HEK293 (cell line): Measurements from ENCODE around the gene NEXN.

Experiments used
- CTCF ChIA-PET: fragments of 350-600 bp; formaldehyde crosslinking; extraction: SDS; loops from one replicate; lab custom pipeline; 2021; ENCODE audit warnings: antibody characterized with exemption; lab: Yijun Ruan, JAX
- POLR2A ChIA-PET: fragments of 300-600 bp; formaldehyde crosslinking; extraction: SDS; loops from one replicate; lab custom pipeline; 2020; ENCODE audit warnings: antibody characterized with exemption, inconsistent platforms; lab: Yijun Ruan, JAX
- H3K27ac ChIP-seq: fragments of 200-500 bp; sonication (Bioruptor generic); 2 replicates; pipeline ENCODE4 v1.5.1; 2014; ENCODE audit warnings: low read depth, low read length, control low read depth, inconsistent platforms; ENCODE audit errors: extremely low read depth
- H3K36me3 ChIP-seq, 2 experiments: fragments of 200-500 bp in 1 of 2; sonication (Bioruptor generic) in 1 of 2; 1 replicate in 1 of 2; 2 replicates in 1 of 2; pipeline ENCODE4 v1.5.1; 2014 to 2017; ENCODE audit warnings: inconsistent platforms in 2 of 2, low read length in 2 of 2; ENCODE audit not compliant: control insufficient read depth in 2 of 2, insufficient read depth in 1 of 2
- H3K4me1 ChIP-seq: fragments of 200-500 bp; sonication (Bioruptor generic); 2 replicates; pipeline ENCODE4 v1.5.1; 2014; ENCODE audit warnings: mild to moderate bottlenecking, low read length, inconsistent platforms; ENCODE audit not compliant: control insufficient read depth, insufficient read depth
- H3K4me3 ChIP-seq: 2 replicates; pipeline ENCODE4 v1.5.1; 2011; ENCODE audit warnings: low read depth, mild to moderate bottlenecking, control low read depth, low read length, moderate library complexity
- H3K9me3 ChIP-seq: fragments of 200-500 bp; sonication (Bioruptor generic); 2 replicates; pipeline ENCODE4 v1.5.1; 2014; ENCODE audit warnings: low read depth, low read length, inconsistent platforms; ENCODE audit not compliant: control insufficient read depth, insufficient read depth
- ATF2 ChIP-seq: fragments of 450-650 bp; formaldehyde crosslinking; IDR thresholded peaks from 2 replicates; pipeline ENCODE4 v1.5.1; 2016; ENCODE audit warnings: missing biosample characterization, missing genetic modification characterization, low read depth
- BCL11B ChIP-seq: fragments of 450-650 bp; formaldehyde crosslinking; IDR thresholded peaks from 2 replicates; pipeline ENCODE4 v1.5.1; 2016; ENCODE audit warnings: low read depth, missing biosample characterization, missing genetic modification characterization
- CTCF ChIP-seq: fragments of 450-650 bp; formaldehyde crosslinking; IDR thresholded peaks from 2 replicates; pipeline ENCODE4 v1.5.1; 2016; ENCODE audit warnings: missing biosample characterization, missing genetic modification characterization
- HIC1 ChIP-seq: fragments of 450-650 bp; formaldehyde crosslinking; IDR thresholded peaks from 2 replicates; pipeline ENCODE4 v1.5.1; 2016; ENCODE audit warnings: missing biosample characterization, missing genetic modification characterization
- KLF10 ChIP-seq: fragments of 450-650 bp; IDR thresholded peaks from 2 replicates; pipeline ENCODE4 v1.5.1; 2018; ENCODE audit warnings: missing biosample characterization, mild to moderate bottlenecking, missing genetic modification characterization
- KLF7 ChIP-seq: fragments of 450-650 bp; formaldehyde crosslinking; IDR thresholded peaks from 2 replicates; pipeline ENCODE4 v1.5.1; 2016; ENCODE audit warnings: missing biosample characterization, missing genetic modification characterization, borderline replicate concordance
- PRDM1 ChIP-seq: fragments of 450-650 bp; formaldehyde crosslinking; IDR thresholded peaks from 2 replicates; pipeline ENCODE4; 2016; ENCODE audit warnings: missing biosample characterization, missing genetic modification characterization
- PRDM6 ChIP-seq: fragments of 450-650 bp; formaldehyde crosslinking; IDR thresholded peaks from 2 replicates; pipeline ENCODE4 v1.5.1; 2017; ENCODE audit warnings: missing biosample characterization, missing genetic modification characterization
- SCRT1 ChIP-seq: fragments of 450-650 bp; formaldehyde crosslinking; IDR thresholded peaks from 2 replicates; pipeline ENCODE4 v1.5.1; 2016; ENCODE audit warnings: missing biosample characterization, missing genetic modification characterization, borderline replicate concordance
- SCRT2 ChIP-seq: fragments of 450-650 bp; formaldehyde crosslinking; IDR thresholded peaks from 2 replicates; pipeline ENCODE4 v1.5.1; 2016; ENCODE audit warnings: missing biosample characterization, missing genetic modification characterization
- ZBTB8A ChIP-seq: fragments of 450-650 bp; formaldehyde crosslinking; IDR thresholded peaks from 2 replicates; pipeline ENCODE4 v1.5.1; 2016; ENCODE audit warnings: missing biosample characterization, missing genetic modification characterization
- ZEB2 ChIP-seq: fragments of 450-650 bp; formaldehyde crosslinking; IDR thresholded peaks from 2 replicates; pipeline ENCODE4 v1.5.1; 2016; ENCODE audit warnings: missing biosample characterization, missing genetic modification characterization
- ZNF174 ChIP-seq: fragments of 450-650 bp; formaldehyde crosslinking; IDR thresholded peaks from 2 replicates; pipeline ENCODE4 v1.5.0; 2017; ENCODE audit warnings: missing biosample characterization, mild to moderate bottlenecking, missing genetic modification characterization
- ZNF311 ChIP-seq: fragments of 450-650 bp; formaldehyde crosslinking; IDR thresholded peaks from 2 replicates; pipeline ENCODE4 v1.5.1; 2017; ENCODE audit warnings: missing biosample characterization, missing genetic modification characterization, borderline replicate concordance
- ZNF366 ChIP-seq: fragments of 450-650 bp; formaldehyde crosslinking; conservative IDR thresholded peaks from 2 replicates; pipeline ENCODE4 v1.5.1; 2016; ENCODE audit warnings: missing biosample characterization, missing genetic modification characterization
- ZNF398 ChIP-seq: fragments of 450-650 bp; formaldehyde crosslinking; IDR thresholded peaks from 2 replicates; pipeline ENCODE4 v1.5.1; 2017; ENCODE audit warnings: missing biosample characterization, missing genetic modification characterization
- ZNF416 ChIP-seq: fragments of 450-650 bp; formaldehyde crosslinking; IDR thresholded peaks from 2 replicates; pipeline ENCODE4 v1.5.1; 2016; ENCODE audit warnings: missing biosample characterization, missing genetic modification characterization
- ZNF596 ChIP-seq: fragments of 450-650 bp; IDR thresholded peaks from 2 replicates; pipeline ENCODE4 v1.5.0; 2018; ENCODE audit warnings: missing biosample characterization, mild to moderate bottlenecking, missing genetic modification characterization, moderate library complexity
- ZNF621 ChIP-seq: fragments of 450-650 bp; formaldehyde crosslinking; IDR thresholded peaks from 2 replicates; pipeline ENCODE4 v1.5.1; 2017; ENCODE audit warnings: missing biosample characterization, missing genetic modification characterization
- ZNF629 ChIP-seq: fragments of 450-650 bp; formaldehyde crosslinking; IDR thresholded peaks from 2 replicates; pipeline ENCODE4 v1.5.1; 2017; ENCODE audit warnings: missing biosample characterization, missing genetic modification characterization
- ZNF660 ChIP-seq: fragments of 450-650 bp; IDR thresholded peaks from 2 replicates; pipeline ENCODE4 v1.5.1; 2018; ENCODE audit warnings: missing biosample characterization, mild to moderate bottlenecking, missing genetic modification characterization
- ZNF664 ChIP-seq: fragments of 450-650 bp; formaldehyde crosslinking; IDR thresholded peaks from 2 replicates; pipeline ENCODE4 v1.5.1; 2016; ENCODE audit warnings: missing biosample characterization, missing genetic modification characterization

NEXN gene

GRCh38 chr1:77889671-77890070 is 1.2 kb downstream of the NEXN start:
- no peak for TF ChIP-seq ZNF398 (tag by site-specific recombination)
- TF ChIP-seq KLF10 = 0 out of 2 replicates have a peak, but pooled peaks have one; percentile 24
- TF ChIP-seq PRDM1 = no peak
- TF ChIP-seq ZNF660 (tag by site-specific recombination) = 0 out of 2 replicates have a peak, but pooled peaks have one; percentile 21
- TF ChIP-seq PRDM6 = peak; percentile 52; the same call in 1 of the 2 replicates
- 0 out of 2 replicates have a peak, but pooled peaks have one; percentile 23 for TF ChIP-seq ZNF629 (tag by site-specific recombination)
- TF ChIP-seq ZNF366 (tag by site-specific recombination) = 0 out of 2 replicates have a peak, but pooled peaks have one; percentile 13
- no peaks in the 10 kb centered on the region for H3K36me3 ChIP-seq
- H3K4me1 ChIP-seq = 0 out of 2 replicates have a peak, but pooled peaks cover 3% of the 10 kb centered on the region
- ChIA-PET POLR2A (interaction anchor here (0.6 kb wide), 1 partner anchor 21 kb away, joined by 3 read pairs; no protein-coding TSS in a partner anchor), CTCF (no interaction called here)
- H3K27ac ChIP-seq = peak overlapping the region; percentile 20; the same call in 1 of the 2 replicates
- no peaks in the 10 kb centered on the region for H3K9me3 ChIP-seq
- peak overlapping the region; percentile 96 for H3K4me3 ChIP-seq

GRCh38 chr1:77891200-77891599 is 2.8 kb downstream of the NEXN start:
- H3K36me3 ChIP-seq = no peaks in the 10 kb centered on the region
- H3K9me3 ChIP-seq = no peaks in the 10 kb centered on the region
- no peak overlapping the region for H3K27ac ChIP-seq
- 0 out of 2 replicates have a peak, but pooled peaks cover 3% of the 10 kb centered on the region for H3K4me1 ChIP-seq
- CTCF ChIA-PET = no interaction called here
- TF ChIP-seq SCRT1 (peak; percentile 75), ZNF664 (tag by site-specific recombination) (peak; percentile 88), ZNF596 (tag by site-specific recombination) (no peak), SCRT2 (tag by site-specific recombination) (peak; percentile 84)
- TF ChIP-seq, all 188 proteins: peak for 3
- POLR2A ChIA-PET = no interaction called here
- no peak overlapping the region for H3K4me3 ChIP-seq

GRCh38 chr1:77899647-77900320 is 11.4 kb downstream of the NEXN start:
- CTCF ChIA-PET = interaction anchor here (0.6 to 1.3 kb wide), 11 partner anchors 58 to 1371 kb away, joined by 3 to 5 read pairs (median 3); no protein-coding TSS in a partner anchor
- no peaks in the 10 kb centered on the region for H3K36me3 ChIP-seq
- no peak overlapping the region for H3K27ac ChIP-seq
- H3K9me3 ChIP-seq = no peaks in the 10 kb centered on the region
- POLR2A ChIA-PET = interaction anchor here (1.4 kb wide), 1 partner anchor 12 kb away, joined by 4 read pairs; no protein-coding TSS in a partner anchor
- H3K4me3 ChIP-seq = no peak overlapping the region
- H3K4me1 ChIP-seq = no peaks in the 10 kb centered on the region
- no peak for TF ChIP-seq KLF7 (tag by site-specific recombination)
- no peak for TF ChIP-seq ZNF311
- no peak for TF ChIP-seq BCL11B (tag by site-specific recombination)
- TF ChIP-seq ZEB2 (tag by site-specific recombination) = no peak
- no peak for TF ChIP-seq ZNF416 (tag by site-specific recombination)
- no peak for TF ChIP-seq CTCF (tag by site-specific recombination)
- TF ChIP-seq ZNF174 (tag by site-specific recombination) = no peak
- no peak for TF ChIP-seq PRDM1
- TF ChIP-seq HIC1 (tag by site-specific recombination) = no peak
- TF ChIP-seq ZNF621 (tag by site-specific recombination) = no peak
- no peak for TF ChIP-seq ZBTB8A (tag by site-specific recombination)
- no peak for TF ChIP-seq ATF2
